LNCAP (cell line): ENCODE data around the gene DDRGK1.

Experiments used
- CTCF ChIP-seq: fragments of 450-650 bp; IDR thresholded peaks from 2 replicates; pipeline ENCODE4 v1.5.1; 2017; ENCODE audit warnings: mild to moderate bottlenecking

DDRGK1 gene

GRCh38 chr20:3180319-3180718 is 24.2 kb downstream of the DDRGK1 start:
- TF ChIP-seq CTCF = no peak

- no peak for TF ChIP-seq CTCF
These were observed 26.6 kb downstream of the DDRGK1 start for GRCh38 chr20:3177746-3178485.

- no peak for TF ChIP-seq CTCF
These were observed 29.2 kb downstream of the DDRGK1 start for GRCh38 chr20:3175270-3175669.

GRCh38 chr20:3174442-3175261 is 29.8 kb downstream of the DDRGK1 start:
- no peak for TF ChIP-seq CTCF

GRCh38 chr20:3173610-3174441 is 30.7 kb downstream of the DDRGK1 start:
- TF ChIP-seq CTCF = no peak; the same call in 1 of the 2 replicates

- no peak for TF ChIP-seq CTCF
These were observed 31.4 kb downstream of the DDRGK1 start, which contains the start of gene LZTS3 for GRCh38 chr20:3172933-3173609. Gene LZTS3, minus strand, starts transcription at chr20:3173549. Its CDS starts 6,386 bp downstream, at chr20:3167163.
